Measurements from ENCODE around the gene C10orf95. TPM values are rescaled to one million over a fixed set of nuclear protein-coding genes. Genes with fewer than 3 reads are reported as not detected.

C10orf95 gene
- polyA plus RNA-seq, 1 of the 3 experiments (the other 2 are of a cell fraction), result 0.07 TPM

DNA sequence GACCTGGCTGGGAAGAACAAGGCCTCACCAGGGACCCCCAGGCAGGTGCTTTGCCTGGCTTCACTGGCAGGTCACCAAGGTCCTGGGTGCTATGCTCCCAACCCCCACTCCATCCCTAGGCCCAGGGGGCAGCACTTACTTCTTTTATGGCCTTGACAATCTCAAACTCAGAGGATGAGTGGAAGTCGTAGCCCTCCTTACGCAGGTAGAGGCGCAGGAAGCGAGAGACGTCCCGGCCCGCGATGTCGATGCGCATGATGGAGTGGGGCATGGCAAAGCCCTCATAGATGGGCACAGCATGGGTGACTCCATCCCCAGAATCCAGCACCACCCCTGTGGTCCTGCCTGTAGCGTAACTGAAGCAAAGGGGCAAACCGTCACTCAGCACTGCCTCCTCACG lies 32.7 kb upstream of the C10orf95 start:
- no peaks in the 10 kb centered on the region for H3K9me3 ChIP-seq
- H3K9me2 ChIP-seq, result no peaks in the 10 kb centered on the region
- H3K4me3 ChIP-seq (ENCODE audit: low read depth in 2 of 2, low read length in 1 of 2), result no peak overlapping the region
- no peak overlapping the region for H3K9ac ChIP-seq
- ChIA-PET POLR2A (no interaction called here), CTCF (interaction anchor here (1.4 to 1.6 kb wide), 3 partner anchors 19 to 80 kb away, joined by 3 to 5 read pairs (median 4); partner anchors contain the start of gene ACTR1A)
- H4K20me1 ChIP-seq (ENCODE audit: insufficient read depth), result 0 out of 2 replicates have a peak, but pooled peaks cover 4% of the 10 kb centered on the region
- WGBS (ENCODE audit: low lambda C conversion rate), result over 99% methylated on average over 13 of the region's 13 CpGs
- H3K27ac ChIP-seq (ENCODE audit: low read depth in 2 of 2, low read length in 1 of 2), result no peak overlapping the region
- TF ChIP-seq RXRA (IDR thresholded peaks at IDR 0.05; ENCODE audit: borderline replicate concordance, low read depth), result no peak
- TF ChIP-seq GABPA (IDR thresholded peaks at IDR 0.05; ENCODE audit: low read depth), result no peak
- TF ChIP-seq TCF12 (IDR thresholded peaks at IDR 0.05), result no peak
- no peak for TF ChIP-seq FOXJ3 (CRISPR knock-in tag; IDR thresholded peaks at IDR 0.05)
- no peak for TF ChIP-seq EZH2phosphoT487 (IDR thresholded peaks at IDR 0.05; ENCODE audit: borderline replicate concordance, low read depth)
- TF ChIP-seq FOXM1 (IDR thresholded peaks at IDR 0.05; ENCODE audit: low read depth), result no peak
- no peak for TF ChIP-seq FOSL2 (IDR thresholded peaks at IDR 0.05; ENCODE audit: borderline replicate concordance, low read depth)
- TF ChIP-seq, protein P1, sequence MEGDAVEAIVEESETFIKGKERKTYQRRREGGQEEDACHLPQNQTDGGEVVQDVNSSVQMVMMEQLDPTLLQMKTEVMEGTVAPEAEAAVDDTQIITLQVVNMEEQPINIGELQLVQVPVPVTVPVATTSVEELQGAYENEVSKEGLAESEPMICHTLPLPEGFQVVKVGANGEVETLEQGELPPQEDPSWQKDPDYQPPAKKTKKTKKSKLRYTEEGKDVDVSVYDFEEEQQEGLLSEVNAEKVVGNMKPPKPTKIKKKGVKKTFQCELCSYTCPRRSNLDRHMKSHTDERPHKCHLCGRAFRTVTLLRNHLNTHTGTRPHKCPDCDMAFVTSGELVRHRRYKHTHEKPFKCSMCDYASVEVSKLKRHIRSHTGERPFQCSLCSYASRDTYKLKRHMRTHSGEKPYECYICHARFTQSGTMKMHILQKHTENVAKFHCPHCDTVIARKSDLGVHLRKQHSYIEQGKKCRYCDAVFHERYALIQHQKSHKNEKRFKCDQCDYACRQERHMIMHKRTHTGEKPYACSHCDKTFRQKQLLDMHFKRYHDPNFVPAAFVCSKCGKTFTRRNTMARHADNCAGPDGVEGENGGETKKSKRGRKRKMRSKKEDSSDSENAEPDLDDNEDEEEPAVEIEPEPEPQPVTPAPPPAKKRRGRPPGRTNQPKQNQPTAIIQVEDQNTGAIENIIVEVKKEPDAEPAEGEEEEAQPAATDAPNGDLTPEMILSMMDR (IDR thresholded peaks at IDR 0.05), result no peak
- no peak for TF ChIP-seq RFX5 (IDR thresholded peaks at IDR 0.05; ENCODE audit: low read length)
- TF ChIP-seq, protein P2, sequence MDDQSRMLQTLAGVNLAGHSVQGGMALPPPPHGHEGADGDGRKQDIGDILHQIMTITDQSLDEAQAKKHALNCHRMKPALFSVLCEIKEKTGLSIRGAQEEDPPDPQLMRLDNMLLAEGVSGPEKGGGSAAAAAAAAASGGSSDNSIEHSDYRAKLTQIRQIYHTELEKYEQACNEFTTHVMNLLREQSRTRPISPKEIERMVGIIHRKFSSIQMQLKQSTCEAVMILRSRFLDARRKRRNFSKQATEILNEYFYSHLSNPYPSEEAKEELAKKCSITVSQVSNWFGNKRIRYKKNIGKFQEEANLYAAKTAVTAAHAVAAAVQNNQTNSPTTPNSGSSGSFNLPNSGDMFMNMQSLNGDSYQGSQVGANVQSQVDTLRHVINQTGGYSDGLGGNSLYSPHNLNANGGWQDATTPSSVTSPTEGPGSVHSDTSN (IDR thresholded peaks at IDR 0.05), result no peak
- TF ChIP-seq RAD21 (IDR thresholded peaks at IDR 0.05; ENCODE audit: low read length), result no peak
- no peak for TF ChIP-seq SIN3A (IDR thresholded peaks at IDR 0.05; ENCODE audit: borderline replicate concordance, low read depth, low read length)
- no peak for TF ChIP-seq YY1 (IDR thresholded peaks at IDR 0.05; ENCODE audit: low read depth)
- TF ChIP-seq, protein P3, sequence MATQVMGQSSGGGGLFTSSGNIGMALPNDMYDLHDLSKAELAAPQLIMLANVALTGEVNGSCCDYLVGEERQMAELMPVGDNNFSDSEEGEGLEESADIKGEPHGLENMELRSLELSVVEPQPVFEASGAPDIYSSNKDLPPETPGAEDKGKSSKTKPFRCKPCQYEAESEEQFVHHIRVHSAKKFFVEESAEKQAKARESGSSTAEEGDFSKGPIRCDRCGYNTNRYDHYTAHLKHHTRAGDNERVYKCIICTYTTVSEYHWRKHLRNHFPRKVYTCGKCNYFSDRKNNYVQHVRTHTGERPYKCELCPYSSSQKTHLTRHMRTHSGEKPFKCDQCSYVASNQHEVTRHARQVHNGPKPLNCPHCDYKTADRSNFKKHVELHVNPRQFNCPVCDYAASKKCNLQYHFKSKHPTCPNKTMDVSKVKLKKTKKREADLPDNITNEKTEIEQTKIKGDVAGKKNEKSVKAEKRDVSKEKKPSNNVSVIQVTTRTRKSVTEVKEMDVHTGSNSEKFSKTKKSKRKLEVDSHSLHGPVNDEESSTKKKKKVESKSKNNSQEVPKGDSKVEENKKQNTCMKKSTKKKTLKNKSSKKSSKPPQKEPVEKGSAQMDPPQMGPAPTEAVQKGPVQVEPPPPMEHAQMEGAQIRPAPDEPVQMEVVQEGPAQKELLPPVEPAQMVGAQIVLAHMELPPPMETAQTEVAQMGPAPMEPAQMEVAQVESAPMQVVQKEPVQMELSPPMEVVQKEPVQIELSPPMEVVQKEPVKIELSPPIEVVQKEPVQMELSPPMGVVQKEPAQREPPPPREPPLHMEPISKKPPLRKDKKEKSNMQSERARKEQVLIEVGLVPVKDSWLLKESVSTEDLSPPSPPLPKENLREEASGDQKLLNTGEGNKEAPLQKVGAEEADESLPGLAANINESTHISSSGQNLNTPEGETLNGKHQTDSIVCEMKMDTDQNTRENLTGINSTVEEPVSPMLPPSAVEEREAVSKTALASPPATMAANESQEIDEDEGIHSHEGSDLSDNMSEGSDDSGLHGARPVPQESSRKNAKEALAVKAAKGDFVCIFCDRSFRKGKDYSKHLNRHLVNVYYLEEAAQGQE (IDR thresholded peaks at IDR 0.05; ENCODE audit: low read depth, low read length), result no peak
- TF ChIP-seq, protein P4, sequence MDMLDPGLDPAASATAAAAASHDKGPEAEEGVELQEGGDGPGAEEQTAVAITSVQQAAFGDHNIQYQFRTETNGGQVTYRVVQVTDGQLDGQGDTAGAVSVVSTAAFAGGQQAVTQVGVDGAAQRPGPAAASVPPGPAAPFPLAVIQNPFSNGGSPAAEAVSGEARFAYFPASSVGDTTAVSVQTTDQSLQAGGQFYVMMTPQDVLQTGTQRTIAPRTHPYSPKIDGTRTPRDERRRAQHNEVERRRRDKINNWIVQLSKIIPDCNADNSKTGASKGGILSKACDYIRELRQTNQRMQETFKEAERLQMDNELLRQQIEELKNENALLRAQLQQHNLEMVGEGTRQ (IDR thresholded peaks at IDR 0.05; ENCODE audit: borderline replicate concordance, low read depth, low read length), result no peak
- TF ChIP-seq, protein P5, sequence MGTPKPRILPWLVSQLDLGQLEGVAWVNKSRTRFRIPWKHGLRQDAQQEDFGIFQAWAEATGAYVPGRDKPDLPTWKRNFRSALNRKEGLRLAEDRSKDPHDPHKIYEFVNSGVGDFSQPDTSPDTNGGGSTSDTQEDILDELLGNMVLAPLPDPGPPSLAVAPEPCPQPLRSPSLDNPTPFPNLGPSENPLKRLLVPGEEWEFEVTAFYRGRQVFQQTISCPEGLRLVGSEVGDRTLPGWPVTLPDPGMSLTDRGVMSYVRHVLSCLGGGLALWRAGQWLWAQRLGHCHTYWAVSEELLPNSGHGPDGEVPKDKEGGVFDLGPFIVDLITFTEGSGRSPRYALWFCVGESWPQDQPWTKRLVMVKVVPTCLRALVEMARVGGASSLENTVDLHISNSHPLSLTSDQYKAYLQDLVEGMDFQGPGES (IDR thresholded peaks at IDR 0.05; ENCODE audit: low read depth, low read length), result no peak
- no peak for TF ChIP-seq POLR2AphosphoS5 (IDR thresholded peaks at IDR 0.05; ENCODE audit: low read depth, low read length)
- TF ChIP-seq NFIC (IDR thresholded peaks at IDR 0.05; ENCODE audit: borderline replicate concordance), result no peak
- no peak for DNase-seq
- no peak overlapping the region for H3K4me2 ChIP-seq
- no peaks in the 10 kb centered on the region for H3K27me3 ChIP-seq (ENCODE audit: insufficient read depth)
- H3K36me3 ChIP-seq (replicated peaks in 1 of 2; ENCODE audit: control insufficient read depth in 1 of 2, insufficient read depth in 2 of 2, low read length in 1 of 2), result peaks cover 30 to 74% of the 10 kb centered on the region in 2 experiments
- peaks cover 6% of the 10 kb centered on the region for H3K79me2 ChIP-seq (ENCODE audit: insufficient read depth)
- H3K4me1 ChIP-seq (ENCODE audit: control insufficient read depth in 1 of 2, insufficient read depth in 2 of 2, low read depth in 1 of 2, low read length in 1 of 2), result no peaks in the 10 kb centered on the region
- no peak overlapping the region for H2AFZ ChIP-seq (ENCODE audit: low read depth)
- peaks cover 8% of the 10 kb centered on the region for H3F3A ChIP-seq (replicated peaks; ENCODE audit: insufficient read depth)

Data from SK-N-SH (cell line).